C4-2B (cell line): Measurements from ENCODE around the gene BMERB1.

Experiments
- ZFX ChIP-seq: fragments of 450-650 bp; IDR thresholded peaks from 2 replicates; pipeline ENCODE4 v1.6.1; 2017
- TF ChIP-seq, protein P1 (sequence below): fragments of 450-650 bp; conservative IDR thresholded peaks from 2 replicates; pipeline ENCODE4 v1.5.1; 2017; ENCODE audit warnings: mild to moderate bottlenecking

DNA sequence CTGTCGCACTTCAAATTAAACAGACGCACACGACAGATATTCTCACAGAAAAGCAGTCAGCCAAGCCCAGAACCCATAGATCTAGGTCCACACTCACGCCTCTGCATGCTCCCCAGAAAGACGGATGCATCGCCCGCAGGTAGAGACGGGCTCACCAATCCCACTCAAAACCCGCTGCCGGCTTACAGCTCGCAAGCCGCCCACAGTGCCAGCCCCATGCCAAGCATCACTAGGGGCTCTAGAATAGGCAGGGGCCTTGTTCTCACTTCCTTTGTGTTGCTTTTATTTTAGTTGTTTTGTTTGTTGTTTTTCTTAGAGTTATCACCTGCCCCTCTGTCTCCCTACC, 336 bp upstream of the BMERB1 start:
- TF ChIP-seq, protein P1, sequence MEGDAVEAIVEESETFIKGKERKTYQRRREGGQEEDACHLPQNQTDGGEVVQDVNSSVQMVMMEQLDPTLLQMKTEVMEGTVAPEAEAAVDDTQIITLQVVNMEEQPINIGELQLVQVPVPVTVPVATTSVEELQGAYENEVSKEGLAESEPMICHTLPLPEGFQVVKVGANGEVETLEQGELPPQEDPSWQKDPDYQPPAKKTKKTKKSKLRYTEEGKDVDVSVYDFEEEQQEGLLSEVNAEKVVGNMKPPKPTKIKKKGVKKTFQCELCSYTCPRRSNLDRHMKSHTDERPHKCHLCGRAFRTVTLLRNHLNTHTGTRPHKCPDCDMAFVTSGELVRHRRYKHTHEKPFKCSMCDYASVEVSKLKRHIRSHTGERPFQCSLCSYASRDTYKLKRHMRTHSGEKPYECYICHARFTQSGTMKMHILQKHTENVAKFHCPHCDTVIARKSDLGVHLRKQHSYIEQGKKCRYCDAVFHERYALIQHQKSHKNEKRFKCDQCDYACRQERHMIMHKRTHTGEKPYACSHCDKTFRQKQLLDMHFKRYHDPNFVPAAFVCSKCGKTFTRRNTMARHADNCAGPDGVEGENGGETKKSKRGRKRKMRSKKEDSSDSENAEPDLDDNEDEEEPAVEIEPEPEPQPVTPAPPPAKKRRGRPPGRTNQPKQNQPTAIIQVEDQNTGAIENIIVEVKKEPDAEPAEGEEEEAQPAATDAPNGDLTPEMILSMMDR: no peak
- TF ChIP-seq ZFX: no peak
